ENCODE measurements around the gene DGKZ. TPM values are rescaled to one million over a fixed set of nuclear protein-coding genes. Genes with fewer than 3 reads are reported as not detected.

DGKZ gene
- total RNA-seq, 1 donor from 2014 or later: 12.5 TPM

GRCh38 chr11:46414879-46415278 is 67.6 kb downstream of the DGKZ start:
- H3K27me3 Mint-ChIP-seq (ENCODE audit: insufficient read depth, low read depth): no peaks in the 10 kb centered on the region
- no peak overlapping the region for H3K27ac Mint-ChIP-seq
- DNase-seq (ENCODE audit: low spot score): no peak
- H3K4me3 Mint-ChIP-seq: no peak overlapping the region
- H3K27me3 ChIP-seq: no peaks in the 10 kb centered on the region
- H3K79me2 ChIP-seq (ENCODE audit: low read depth): no peaks in the 10 kb centered on the region
- H3K36me3 ChIP-seq: no peaks in the 10 kb centered on the region
- peaks cover 24% of the 10 kb centered on the region for H3K36me3 Mint-ChIP-seq
- TF ChIP-seq EZH2 (IDR thresholded peaks at IDR 0.05): no peak
- no peak for TF ChIP-seq CTCF (IDR thresholded peaks at IDR 0.05)
- no peak for TF ChIP-seq EZH2phosphoT487 (IDR thresholded peaks at IDR 0.05)
- peaks cover 33% of the 10 kb centered on the region for H3F3A ChIP-seq (ENCODE audit: low read depth)
- H3K4me2 ChIP-seq: no peak overlapping the region
- no peak overlapping the region for H3K27ac ChIP-seq
- peaks cover 27% of the 10 kb centered on the region for H3K4me1 Mint-ChIP-seq
- no peaks in the 10 kb centered on the region for H3K9me3 Mint-ChIP-seq
- no peak overlapping the region for H3K9ac ChIP-seq
- no peaks in the 10 kb centered on the region for H3K9me3 ChIP-seq (ENCODE audit: low read depth)
- H3K4me1 ChIP-seq: peaks cover 30% of the 10 kb centered on the region
- no peak overlapping the region for H2AFZ ChIP-seq (replicated peaks)
- no peak overlapping the region for H3K4me3 ChIP-seq
- peaks cover 19% of the 10 kb centered on the region for H4K20me1 ChIP-seq (ENCODE audit: low read depth)

- Mint-ChIP-seq H3K4me3 (no peak overlapping the region), H3K27ac (peak overlapping the region; percentile 4)
These were observed 70.4 kb downstream of the DGKZ start for GRCh38 chr11:46417711-46418110.

GRCh38 chr11:46418751-46419150 is 71.5 kb downstream of the DGKZ start:
- Mint-ChIP-seq H3K27ac (no peak overlapping the region), H3K27me3 (ENCODE audit: insufficient read depth, low read depth) (peaks cover 3% of the 10 kb centered on the region), H3K4me1 (peaks cover 22% of the 10 kb centered on the region), H3K9me3 (no peaks in the 10 kb centered on the region), H3K36me3 (peaks cover 30% of the 10 kb centered on the region), H3K4me3 (no peak overlapping the region)
- Histone ChIP-seq H3K27me3 (no peaks in the 10 kb centered on the region), H3K4me1 (peaks cover 28% of the 10 kb centered on the region), H3K36me3 (no peaks in the 10 kb centered on the region), H3K4me2 (peak overlapping the region; percentile 56), H3K27ac (no peak overlapping the region), H3F3A (ENCODE audit: low read depth) (peaks cover 32% of the 10 kb centered on the region), H3K9ac (no peak overlapping the region), H3K9me3 (ENCODE audit: low read depth) (no peaks in the 10 kb centered on the region), H3K79me2 (ENCODE audit: low read depth) (no peaks in the 10 kb centered on the region), H3K4me3 (no peak overlapping the region), H4K20me1 (ENCODE audit: low read depth) (peaks cover 14% of the 10 kb centered on the region), H2AFZ (replicated peaks) (no peak overlapping the region)
- peak; percentile 41 for DNase-seq (ENCODE audit: low spot score)
- TF ChIP-seq EZH2phosphoT487 (IDR thresholded peaks at IDR 0.05) (no peak), CTCF (IDR thresholded peaks at IDR 0.05) (no peak)

More at GRCh38 chr11:46417711-46418110, 70.4 kb downstream of the DGKZ start:
- Histone ChIP-seq H2AFZ (replicated peaks) (no peak overlapping the region), H3K9ac (no peak overlapping the region), H3K27me3 (no peaks in the 10 kb centered on the region), H3K36me3 (no peaks in the 10 kb centered on the region), H4K20me1 (ENCODE audit: low read depth) (peaks cover 14% of the 10 kb centered on the region), H3K4me2 (peak overlapping the region; percentile 83), H3K79me2 (ENCODE audit: low read depth) (no peaks in the 10 kb centered on the region), H3F3A (ENCODE audit: low read depth) (peaks cover 32% of the 10 kb centered on the region), H3K27ac (peak overlapping the region; percentile 55), H3K4me3 (peak overlapping the region; percentile 36), H3K9me3 (ENCODE audit: low read depth) (no peaks in the 10 kb centered on the region), H3K4me1 (peaks cover 25% of the 10 kb centered on the region)
- peaks cover 22% of the 10 kb centered on the region for H3K4me1 Mint-ChIP-seq
- peaks cover 3% of the 10 kb centered on the region for H3K27me3 Mint-ChIP-seq (ENCODE audit: insufficient read depth, low read depth)
- peak; percentile 89 for DNase-seq (ENCODE audit: low spot score)
- peaks cover 30% of the 10 kb centered on the region for H3K36me3 Mint-ChIP-seq
- TF ChIP-seq EZH2phosphoT487 (IDR thresholded peaks at IDR 0.05) (peak; percentile 30), CTCF (IDR thresholded peaks at IDR 0.05) (no peak)
- no peaks in the 10 kb centered on the region for H3K9me3 Mint-ChIP-seq

Measured in neural progenitor cell (in vitro differentiated cells).